Body of pancreas (tissue), 4 donors: ENCODE results near the gene DRGX.

ENCODE experiments used
- CTCF ChIP-seq, 7 experiments: fragments of 450-650 bp in 4 of 7; fragments of 200-600 bp in 3 of 7; sonication (generic) in 3 of 7; IDR thresholded peaks; one replicate each; pipeline ENCODE4 v1.5.1; 2016 to 2019; ENCODE audit warnings: antibody characterized with exemption in 7 of 7
- POLR2A ChIP-seq, 3 donors: fragments of 450-650 bp; IDR thresholded peaks; one replicate each; pipeline ENCODE4 v1.6.1; 2016; ENCODE audit warnings: antibody characterized with exemption in 3 of 3, mild to moderate bottlenecking in 2 of 3

- TF ChIP-seq CTCF (IDR thresholded peaks at IDR 0.05) = no peak
- TF ChIP-seq POLR2A (IDR thresholded peaks at IDR 0.05) = no peak
These were observed 21.6 kb upstream of the DRGX start for GRCh38 chr10:49417311-49418052.
